ENCODE results near the gene LSMEM2. TPM values are rescaled to one million over a fixed set of nuclear protein-coding genes. Genes with fewer than 3 reads are reported as not detected.

Gene LSMEM2
- not detected in 2 replicates for total RNA-seq

DNA sequence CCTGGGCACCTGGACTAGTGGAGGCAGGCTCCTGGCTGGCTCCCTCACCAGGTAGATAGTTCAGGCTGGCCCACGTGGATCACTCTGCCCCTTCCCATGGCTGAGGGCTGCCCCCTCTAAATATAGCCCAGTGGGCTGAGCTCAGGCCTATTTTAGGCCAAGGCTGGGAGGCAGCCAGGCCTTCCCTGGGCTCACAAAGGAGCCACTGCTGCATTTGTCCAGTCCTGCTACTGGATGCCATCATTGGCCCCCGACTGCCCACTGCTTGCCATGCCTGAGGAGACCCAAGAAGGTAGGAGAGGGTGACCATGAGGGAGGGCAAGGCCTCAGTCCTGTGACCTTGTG is at the start of gene LSMEM2:
Gene LSMEM2 (plus strand): TSS at position 208 of the 345 bp plus-strand sequence. CDS start 27 bp downstream, at position 235.

GRCh38 chr3:50235716-50236483 is 43.0 kb upstream of the LSMEM2 start, which contains the start of gene GNAI2:
Gene GNAI2, plus strand, starts transcription at chr3:50236204. Its CDS starts 132 bp downstream, at chr3:50236336.

GRCh38 chr3:50268703-50269451 is 10.0 kb upstream of the LSMEM2 start, which contains the start of gene SEMA3B:
Gene SEMA3B, plus strand, starts transcription at chr3:50269147. Its CDS starts 94 bp downstream, at chr3:50269241.

DNA sequence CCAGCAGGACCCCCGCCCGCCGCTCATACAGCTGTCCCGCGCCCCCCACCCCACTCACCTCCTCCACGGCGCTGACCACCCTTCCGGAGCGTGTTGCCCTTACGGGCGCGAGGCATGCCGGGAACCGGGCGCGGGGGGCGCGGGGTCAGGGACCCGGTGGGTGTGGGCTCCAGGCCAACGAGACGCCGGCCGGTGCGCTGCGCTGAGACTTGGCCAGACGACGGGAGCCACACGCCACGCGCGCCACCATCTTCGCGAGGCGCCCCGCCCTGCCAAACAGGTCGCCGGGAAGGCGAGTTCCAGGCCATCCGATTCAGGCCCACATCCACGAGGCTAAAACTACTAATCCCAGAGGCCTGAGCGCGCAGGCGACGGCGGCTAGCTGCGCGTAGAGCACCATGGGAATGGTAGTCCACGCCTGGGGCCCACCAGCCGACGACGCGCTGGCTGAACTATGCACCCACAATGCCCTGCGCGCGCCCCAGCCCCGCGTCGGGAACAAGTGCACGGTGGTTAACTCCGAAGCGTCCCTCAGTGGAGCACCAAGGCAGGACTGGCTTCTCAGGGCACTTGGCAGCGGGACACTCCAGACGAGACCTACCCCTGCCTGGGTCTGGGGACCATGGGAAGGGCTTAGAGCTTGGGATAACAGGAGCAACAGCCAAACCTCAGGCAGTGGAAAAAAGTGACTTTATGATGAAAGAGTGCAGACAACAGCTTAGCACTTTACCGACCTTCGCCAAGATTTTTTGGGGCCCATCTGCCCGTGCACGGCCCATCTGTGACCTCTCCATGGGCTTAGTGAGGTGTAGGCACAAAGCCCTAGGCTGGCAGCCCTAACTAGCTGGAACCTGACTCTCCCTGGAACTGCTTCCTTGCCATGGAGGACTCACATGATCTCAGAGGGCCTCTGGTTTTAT is 13.5 kb downstream of the LSMEM2 start, which contains the start of gene IFRD2:
Gene IFRD2 (minus strand): TSS at position 271 of the 920 bp plus-strand sequence. CDS start 155 bp downstream, at position 116.

GRCh38 chr3:50298836-50299637 is 20.1 kb downstream of the LSMEM2 start, which contains the start of the genes HYAL3 and NAA80:
Gene HYAL3, minus strand, starts transcription at chr3:50299405. Its CDS starts 3,803 bp downstream, at chr3:50295602.
Gene NAA80, minus strand, starts transcription at chr3:50299405. Its CDS starts 1,942 bp downstream, at chr3:50297463.

GRCh38 chr3:50303013-50303815 is 24.3 kb downstream of the LSMEM2 start, which contains the start of gene HYAL1:
Gene HYAL1, minus strand, starts transcription at chr3:50303574. Its CDS starts 618 bp downstream, at chr3:50302956.

GRCh38 chr3:50322386-50323091 is 43.7 kb downstream of the LSMEM2 start, which contains the start of gene HYAL2:
Gene HYAL2, minus strand, starts transcription at chr3:50322745. Its CDS starts 2,256 bp downstream, at chr3:50320489.

GRCh38 chr3:50327943-50328691 is 49.2 kb downstream of the LSMEM2 start, which contains the start of gene TUSC2:
Gene TUSC2, minus strand, starts transcription at chr3:50328223. Its CDS starts 124 bp downstream, at chr3:50328099.

Other genes with a start within 250 kb of the LSMEM2 start
- 48.1 and 64.3 TPM in 2 replicates for gene RBM5, start 190.2 kb upstream of the LSMEM2 start, total RNA-seq
- gene SEMA3F, start 123.8 kb upstream of the LSMEM2 start, total RNA-seq = 23.8 and 42.1 TPM in 2 replicates
- gene GNAT1, start 87.5 kb upstream of the LSMEM2 start, total RNA-seq = not detected in 2 replicates
- gene SLC38A3, start 73.8 kb upstream of the LSMEM2 start, total RNA-seq = 0.51 TPM in 1 of 2 replicates, not detected in the other
- gene GNAI2, start 42.9 kb upstream of the LSMEM2 start, total RNA-seq = 258 and 294 TPM in 2 replicates
- gene SEMA3B, start 9.9 kb upstream of the LSMEM2 start, total RNA-seq = 7.8 and 49.4 TPM in 2 replicates
- 55.1 and 154 TPM in 2 replicates for gene IFRD2, start 13.3 kb downstream of the LSMEM2 start, total RNA-seq
- 4.4 and 9.3 TPM in 2 replicates for gene HYAL3, start 20.3 kb downstream of the LSMEM2 start, total RNA-seq
- gene NAA80, start 20.3 kb downstream of the LSMEM2 start, total RNA-seq = 12.7 and 17.0 TPM in 2 replicates
- 1.1 and 1.5 TPM in 2 replicates for gene HYAL1, start 24.5 kb downstream of the LSMEM2 start, total RNA-seq
- 155 and 163 TPM in 2 replicates for gene HYAL2, start 43.7 kb downstream of the LSMEM2 start, total RNA-seq
- gene TUSC2, start 49.1 kb downstream of the LSMEM2 start, total RNA-seq = 31.3 and 33.0 TPM in 2 replicates
- gene RASSF1, start 61.7 kb downstream of the LSMEM2 start, total RNA-seq = 15.8 and 23.1 TPM in 2 replicates
- gene ZMYND10, start 66.6 kb downstream of the LSMEM2 start, total RNA-seq = 2.1 and 3.9 TPM in 2 replicates
- 21.0 and 25.4 TPM in 2 replicates for gene NPRL2, start 71.7 kb downstream of the LSMEM2 start, total RNA-seq
- 30.5 and 38.3 TPM in 2 replicates for gene CYB561D2, start 71.8 kb downstream of the LSMEM2 start, total RNA-seq
- 61.4 and 80.4 TPM in 2 replicates for gene TMEM115, start 80.4 kb downstream of the LSMEM2 start, total RNA-seq
- gene CACNA2D2, start 224.5 kb downstream of the LSMEM2 start, total RNA-seq = 0.16 and 1.1 TPM in 2 replicates